ENCODE measurements around the gene WDR87.

DNA sequence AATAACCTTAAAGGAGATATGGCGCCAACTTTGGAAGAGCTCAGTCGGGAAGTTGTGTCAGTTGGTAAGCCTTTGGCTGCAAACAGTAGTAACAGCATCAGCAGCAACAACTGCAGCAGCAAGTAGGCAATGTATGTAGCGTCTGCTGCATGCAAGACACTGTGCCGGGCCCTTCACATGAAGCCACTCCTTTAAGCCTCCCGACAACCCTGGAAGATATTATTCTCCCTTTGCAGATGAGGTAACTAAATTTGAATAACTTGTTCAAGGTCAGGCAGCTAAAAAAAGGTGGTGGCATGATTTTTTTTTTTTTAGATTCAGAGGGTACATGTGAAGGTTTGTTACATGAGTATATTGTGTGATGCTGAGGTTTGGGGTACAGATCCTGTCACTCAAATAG lies 20.3 kb upstream of the WDR87 start:
- TF ChIP-seq, protein P1, sequence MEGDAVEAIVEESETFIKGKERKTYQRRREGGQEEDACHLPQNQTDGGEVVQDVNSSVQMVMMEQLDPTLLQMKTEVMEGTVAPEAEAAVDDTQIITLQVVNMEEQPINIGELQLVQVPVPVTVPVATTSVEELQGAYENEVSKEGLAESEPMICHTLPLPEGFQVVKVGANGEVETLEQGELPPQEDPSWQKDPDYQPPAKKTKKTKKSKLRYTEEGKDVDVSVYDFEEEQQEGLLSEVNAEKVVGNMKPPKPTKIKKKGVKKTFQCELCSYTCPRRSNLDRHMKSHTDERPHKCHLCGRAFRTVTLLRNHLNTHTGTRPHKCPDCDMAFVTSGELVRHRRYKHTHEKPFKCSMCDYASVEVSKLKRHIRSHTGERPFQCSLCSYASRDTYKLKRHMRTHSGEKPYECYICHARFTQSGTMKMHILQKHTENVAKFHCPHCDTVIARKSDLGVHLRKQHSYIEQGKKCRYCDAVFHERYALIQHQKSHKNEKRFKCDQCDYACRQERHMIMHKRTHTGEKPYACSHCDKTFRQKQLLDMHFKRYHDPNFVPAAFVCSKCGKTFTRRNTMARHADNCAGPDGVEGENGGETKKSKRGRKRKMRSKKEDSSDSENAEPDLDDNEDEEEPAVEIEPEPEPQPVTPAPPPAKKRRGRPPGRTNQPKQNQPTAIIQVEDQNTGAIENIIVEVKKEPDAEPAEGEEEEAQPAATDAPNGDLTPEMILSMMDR (IDR thresholded peaks at IDR 0.05; ENCODE audit: insufficient read depth, low read length): no peak
- TF ChIP-seq, protein P2, sequence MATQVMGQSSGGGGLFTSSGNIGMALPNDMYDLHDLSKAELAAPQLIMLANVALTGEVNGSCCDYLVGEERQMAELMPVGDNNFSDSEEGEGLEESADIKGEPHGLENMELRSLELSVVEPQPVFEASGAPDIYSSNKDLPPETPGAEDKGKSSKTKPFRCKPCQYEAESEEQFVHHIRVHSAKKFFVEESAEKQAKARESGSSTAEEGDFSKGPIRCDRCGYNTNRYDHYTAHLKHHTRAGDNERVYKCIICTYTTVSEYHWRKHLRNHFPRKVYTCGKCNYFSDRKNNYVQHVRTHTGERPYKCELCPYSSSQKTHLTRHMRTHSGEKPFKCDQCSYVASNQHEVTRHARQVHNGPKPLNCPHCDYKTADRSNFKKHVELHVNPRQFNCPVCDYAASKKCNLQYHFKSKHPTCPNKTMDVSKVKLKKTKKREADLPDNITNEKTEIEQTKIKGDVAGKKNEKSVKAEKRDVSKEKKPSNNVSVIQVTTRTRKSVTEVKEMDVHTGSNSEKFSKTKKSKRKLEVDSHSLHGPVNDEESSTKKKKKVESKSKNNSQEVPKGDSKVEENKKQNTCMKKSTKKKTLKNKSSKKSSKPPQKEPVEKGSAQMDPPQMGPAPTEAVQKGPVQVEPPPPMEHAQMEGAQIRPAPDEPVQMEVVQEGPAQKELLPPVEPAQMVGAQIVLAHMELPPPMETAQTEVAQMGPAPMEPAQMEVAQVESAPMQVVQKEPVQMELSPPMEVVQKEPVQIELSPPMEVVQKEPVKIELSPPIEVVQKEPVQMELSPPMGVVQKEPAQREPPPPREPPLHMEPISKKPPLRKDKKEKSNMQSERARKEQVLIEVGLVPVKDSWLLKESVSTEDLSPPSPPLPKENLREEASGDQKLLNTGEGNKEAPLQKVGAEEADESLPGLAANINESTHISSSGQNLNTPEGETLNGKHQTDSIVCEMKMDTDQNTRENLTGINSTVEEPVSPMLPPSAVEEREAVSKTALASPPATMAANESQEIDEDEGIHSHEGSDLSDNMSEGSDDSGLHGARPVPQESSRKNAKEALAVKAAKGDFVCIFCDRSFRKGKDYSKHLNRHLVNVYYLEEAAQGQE (IDR thresholded peaks at IDR 0.05; ENCODE audit: insufficient replicate concordance, low read depth): no peak

All from HL-60 (cell line).